Astrocyte (in vitro differentiated cells and primary cell): ENCODE measurements around the gene NDUFA8. TPM values are rescaled to one million over a fixed set of nuclear protein-coding genes. Genes with fewer than 3 reads are reported as not detected.

Source experiments
- DNase-seq: peaks from one replicate; pipeline ENCODE4 v3.0.0-alpha.2; 2010; ENCODE audit warnings: low read depth
- FAIRE-seq: peaks from 2 replicates; lab custom pipeline; 2011; peaks lifted over from hg19 to GRCh38; lab: Jason Lieb, UNC
- H2AFZ ChIP-seq: 2 replicates; pipeline ENCODE4 v1.6.0; 2012; ENCODE audit warnings: low read depth, low read length, inconsistent platforms
- H3K27ac ChIP-seq: 2 replicates; pipeline ENCODE4 v1.5.1; 2011; ENCODE audit warnings: low read depth, low read length, inconsistent platforms
- H3K27me3 ChIP-seq: 2 replicates; pipeline ENCODE4 v1.6.0; 2011; ENCODE audit warnings: low read length, inconsistent platforms; ENCODE audit not compliant: insufficient read depth
- H3K36me3 ChIP-seq: 2 replicates; pipeline ENCODE4 v1.5.1; 2011; ENCODE audit warnings: low read length, inconsistent platforms; ENCODE audit not compliant: insufficient read depth
- H3K4me1 ChIP-seq: 2 replicates; pipeline ENCODE4 v1.5.1; 2011; ENCODE audit warnings: low read length, inconsistent platforms; ENCODE audit not compliant: insufficient read depth
- H3K4me2 ChIP-seq: 2 replicates; pipeline ENCODE4 v1.6.0; 2012; ENCODE audit warnings: low read length, inconsistent platforms
- H3K4me3 ChIP-seq: 2 replicates; pipeline ENCODE4 v1.5.1; 2011; ENCODE audit warnings: low read depth, mild to moderate bottlenecking, low read length, inconsistent platforms; ENCODE audit not compliant: insufficient read depth
- H3K79me2 ChIP-seq: 2 replicates; pipeline ENCODE4 v1.6.0; 2012; ENCODE audit warnings: mild to moderate bottlenecking, low read length, inconsistent platforms; ENCODE audit not compliant: insufficient read depth
- H3K9ac ChIP-seq: 2 replicates; pipeline ENCODE4 v1.6.0; 2012; ENCODE audit warnings: mild to moderate bottlenecking, low read length, inconsistent platforms
- H3K9me3 ChIP-seq: 2 replicates; pipeline ENCODE4 v1.5.1; 2012; ENCODE audit warnings: low read depth, mild to moderate bottlenecking, low read length, inconsistent platforms; ENCODE audit not compliant: insufficient read depth
- H4K20me1 ChIP-seq: 2 replicates; pipeline ENCODE4 v1.6.0; 2012; ENCODE audit warnings: low read length, inconsistent platforms; ENCODE audit not compliant: insufficient read depth
- H3K27ac Mint-ChIP-seq: one replicate; pipeline ENCODE4 v1.8.0; 2021; ENCODE audit warnings: mild to moderate bottlenecking, mixed read lengths; ENCODE audit not compliant: unreplicated experiment
- H3K27me3 Mint-ChIP-seq: one replicate; pipeline ENCODE4 v1.8.0; 2021; ENCODE audit warnings: low read depth, mixed read lengths; ENCODE audit not compliant: unreplicated experiment
- H3K36me3 Mint-ChIP-seq: one replicate; pipeline ENCODE4 v1.8.0; 2021; ENCODE audit warnings: low read depth, mixed read lengths; ENCODE audit not compliant: unreplicated experiment
- H3K4me1 Mint-ChIP-seq: one replicate; pipeline ENCODE4 v1.8.0; 2021; ENCODE audit warnings: low read depth, mixed read lengths; ENCODE audit not compliant: unreplicated experiment
- H3K4me3 Mint-ChIP-seq: one replicate; pipeline ENCODE4 v1.8.0; 2021; ENCODE audit warnings: mild to moderate bottlenecking, moderate library complexity, mixed read lengths; ENCODE audit not compliant: unreplicated experiment
- H3K9me3 Mint-ChIP-seq: one replicate; pipeline ENCODE4 v1.8.0; 2021; ENCODE audit warnings: mild to moderate bottlenecking, mixed read lengths; ENCODE audit not compliant: unreplicated experiment
- EZH2 ChIP-seq: IDR thresholded peaks from 2 replicates; pipeline ENCODE4 v1.6.1; 2012; ENCODE audit warnings: mild to moderate bottlenecking, low read length, inconsistent platforms; ENCODE audit not compliant: insufficient read depth
- total RNA-seq: library from RNA; stranded (reverse); gene quantifications from 2 replicates; pipeline ENCODE4 v1.2.1, GENCODE V29; 2021
- TF ChIP-seq, protein P1 (sequence below): IDR thresholded peaks from 2 replicates; pipeline ENCODE4 v1.5.1; 2011; ENCODE audit warnings: low read depth, mild to moderate bottlenecking, inconsistent platforms, low read length, moderate library complexity; ENCODE audit not compliant: insufficient read depth

Gene NDUFA8
- total RNA-seq, 1 donor from 2014 or later: 52.3 TPM

DNA sequence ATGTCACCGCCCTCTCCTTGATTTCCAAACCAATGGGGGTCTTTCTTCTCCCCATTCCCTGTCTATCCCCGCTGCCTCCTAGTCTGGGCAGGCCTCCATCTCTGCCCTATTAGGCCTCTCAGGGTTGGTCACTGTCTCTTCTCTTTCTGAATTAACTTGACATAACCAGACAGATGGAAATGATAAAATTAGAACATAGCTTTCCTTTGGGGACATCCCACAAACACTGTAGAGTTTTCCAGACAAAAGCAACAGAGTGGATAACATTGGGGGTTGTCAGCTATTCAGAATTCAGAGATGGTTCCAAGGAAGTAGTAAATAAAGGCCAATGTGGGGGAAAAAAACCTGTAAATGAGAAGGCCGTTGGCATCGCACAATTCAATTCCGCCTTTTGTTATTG, 44.5 kb upstream of the NDUFA8 start:
- Mint-ChIP-seq H3K27ac (peak overlapping the region; percentile 8), H3K4me3 (no peak overlapping the region), H3K36me3 (no peaks in the 10 kb centered on the region), H3K9me3 (no peaks in the 10 kb centered on the region), H3K4me1 (peaks cover 27% of the 10 kb centered on the region), H3K27me3 (peaks cover 38% of the 10 kb centered on the region)
- no peak overlapping the region for H3K27ac ChIP-seq
- no peaks in the 10 kb centered on the region for H3K79me2 ChIP-seq
- peaks cover 2% of the 10 kb centered on the region for H3K27me3 ChIP-seq
- H3K9ac ChIP-seq: no peak overlapping the region
- no peak for DNase-seq
- TF ChIP-seq, protein P1, sequence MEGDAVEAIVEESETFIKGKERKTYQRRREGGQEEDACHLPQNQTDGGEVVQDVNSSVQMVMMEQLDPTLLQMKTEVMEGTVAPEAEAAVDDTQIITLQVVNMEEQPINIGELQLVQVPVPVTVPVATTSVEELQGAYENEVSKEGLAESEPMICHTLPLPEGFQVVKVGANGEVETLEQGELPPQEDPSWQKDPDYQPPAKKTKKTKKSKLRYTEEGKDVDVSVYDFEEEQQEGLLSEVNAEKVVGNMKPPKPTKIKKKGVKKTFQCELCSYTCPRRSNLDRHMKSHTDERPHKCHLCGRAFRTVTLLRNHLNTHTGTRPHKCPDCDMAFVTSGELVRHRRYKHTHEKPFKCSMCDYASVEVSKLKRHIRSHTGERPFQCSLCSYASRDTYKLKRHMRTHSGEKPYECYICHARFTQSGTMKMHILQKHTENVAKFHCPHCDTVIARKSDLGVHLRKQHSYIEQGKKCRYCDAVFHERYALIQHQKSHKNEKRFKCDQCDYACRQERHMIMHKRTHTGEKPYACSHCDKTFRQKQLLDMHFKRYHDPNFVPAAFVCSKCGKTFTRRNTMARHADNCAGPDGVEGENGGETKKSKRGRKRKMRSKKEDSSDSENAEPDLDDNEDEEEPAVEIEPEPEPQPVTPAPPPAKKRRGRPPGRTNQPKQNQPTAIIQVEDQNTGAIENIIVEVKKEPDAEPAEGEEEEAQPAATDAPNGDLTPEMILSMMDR: no peak
- TF ChIP-seq EZH2: no peak
- H4K20me1 ChIP-seq: no peaks in the 10 kb centered on the region
- H3K36me3 ChIP-seq: no peaks in the 10 kb centered on the region
- H3K9me3 ChIP-seq: no peaks in the 10 kb centered on the region
- H3K4me2 ChIP-seq: no peak overlapping the region
- H2AFZ ChIP-seq: no peak overlapping the region
- no peak for FAIRE-seq
- peaks cover 12% of the 10 kb centered on the region for H3K4me1 ChIP-seq
- H3K4me3 ChIP-seq: no peak overlapping the region

DNA sequence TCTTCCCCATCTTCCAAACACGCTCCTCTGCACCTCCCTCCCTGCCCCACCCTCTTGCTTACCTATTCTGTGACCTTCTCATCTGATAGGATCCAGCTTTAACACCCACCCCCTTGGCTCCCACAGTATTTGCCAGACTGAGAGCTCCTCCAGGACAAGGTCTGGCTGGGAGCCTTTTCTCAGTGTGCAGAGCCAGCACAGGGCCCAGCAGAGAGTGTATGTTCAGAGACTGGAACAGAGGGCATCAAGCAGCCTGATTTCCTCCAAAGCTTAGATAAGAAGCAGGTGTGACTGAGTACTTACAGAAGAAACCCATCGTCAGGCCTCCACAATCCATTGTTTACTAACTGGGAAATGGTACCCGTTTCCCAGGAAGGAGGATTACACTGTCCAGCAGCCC, 42.5 kb upstream of the NDUFA8 start:
- H3K27ac Mint-ChIP-seq: no peak overlapping the region
- H3K9ac ChIP-seq: no peak overlapping the region
- no peaks in the 10 kb centered on the region for H3K36me3 Mint-ChIP-seq
- H3K36me3 ChIP-seq: no peaks in the 10 kb centered on the region
- H3K27me3 ChIP-seq: peaks cover 13% of the 10 kb centered on the region
- H3K27me3 Mint-ChIP-seq: peaks cover 39% of the 10 kb centered on the region
- H3K4me1 ChIP-seq: peaks cover 12% of the 10 kb centered on the region
- H3K27ac ChIP-seq: no peak overlapping the region
- no peak overlapping the region for H2AFZ ChIP-seq
- TF ChIP-seq, protein P1: no peak
- TF ChIP-seq EZH2: no peak
- H3K4me2 ChIP-seq: no peak overlapping the region
- no peaks in the 10 kb centered on the region for H3K9me3 ChIP-seq
- no peaks in the 10 kb centered on the region for H3K79me2 ChIP-seq
- FAIRE-seq: no peak
- no peaks in the 10 kb centered on the region for H4K20me1 ChIP-seq
- H3K4me1 Mint-ChIP-seq: peaks cover 27% of the 10 kb centered on the region
- no peak for DNase-seq
- no peak overlapping the region for H3K4me3 Mint-ChIP-seq
- H3K9me3 Mint-ChIP-seq: no peaks in the 10 kb centered on the region
- H3K4me3 ChIP-seq: no peak overlapping the region

DNA sequence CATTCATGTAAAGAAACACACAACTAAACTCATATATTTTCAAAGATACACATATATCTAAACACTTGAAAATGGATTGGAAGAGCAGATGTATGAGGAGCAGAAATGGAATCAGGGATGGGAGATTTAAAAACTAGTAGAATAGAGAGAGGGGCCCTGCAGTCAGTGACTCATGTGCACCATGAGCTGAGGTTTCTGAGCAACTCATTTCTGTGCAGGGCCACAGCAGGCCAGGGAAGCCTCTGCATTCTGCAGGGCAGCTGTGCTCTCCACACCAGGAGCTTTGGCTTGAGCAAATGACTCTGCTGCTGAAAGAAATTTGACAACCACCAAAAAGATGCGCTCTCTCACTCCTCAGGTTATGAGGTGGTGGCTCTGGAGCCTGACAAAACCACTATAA, 42.1 kb upstream of the NDUFA8 start:
- no peaks in the 10 kb centered on the region for H3K79me2 ChIP-seq
- peaks cover 13% of the 10 kb centered on the region for H3K27me3 ChIP-seq
- DNase-seq (peak; percentile 50), FAIRE-seq (no peak)
- H3K4me3 ChIP-seq: no peak overlapping the region
- peak overlapping the region; percentile 14 for H3K4me2 ChIP-seq
- Mint-ChIP-seq H3K36me3 (no peaks in the 10 kb centered on the region), H3K27me3 (peaks cover 39% of the 10 kb centered on the region), H3K4me3 (no peak overlapping the region), H3K9me3 (no peaks in the 10 kb centered on the region), H3K27ac (no peak overlapping the region), H3K4me1 (peaks cover 22% of the 10 kb centered on the region)
- no peak overlapping the region for H3K9ac ChIP-seq
- H2AFZ ChIP-seq: no peak overlapping the region
- no peak overlapping the region for H3K27ac ChIP-seq
- TF ChIP-seq, protein P1: no peak
- no peak for TF ChIP-seq EZH2
- H4K20me1 ChIP-seq: no peaks in the 10 kb centered on the region
- no peaks in the 10 kb centered on the region for H3K36me3 ChIP-seq
- H3K9me3 ChIP-seq: no peaks in the 10 kb centered on the region
- H3K4me1 ChIP-seq: peaks cover 9% of the 10 kb centered on the region
